CD4-positive, CD25-positive, alpha-beta regulatory T cell (primary cell): ENCODE measurements around the gene CDH23. TPM values are rescaled to one million over a fixed set of nuclear protein-coding genes. Genes with fewer than 3 reads are reported as not detected.
A peak's percentile ranks its signal among the peaks of the same experiment; 100 is the strongest.

ENCODE experiments used
- ATAC-seq, 2 donors: fragments of 150-1000 bp; cut with Tn5 transposase; one replicate each; pipeline ENCODE4 v1.10.0; 2021; ENCODE audit warnings: low read depth in 2 of 2, moderate number of reproducible peaks in 2 of 2, moderate library complexity in 1 of 2
- DNase-seq, 3 donors: peaks; one replicate each; pipeline versions ENCODE4 v3.0.0 to v3.0.0-alpha.2; 2012 to 2022; ENCODE audit warnings: mixed read lengths in 1 of 3
- H3K27ac ChIP-seq: one replicate; pipeline ENCODE4 v1.7.0; 2013; ENCODE audit warnings: mild to moderate bottlenecking, low read length; ENCODE audit not compliant: insufficient read depth, poor library complexity, severe bottlenecking
- H3K27me3 ChIP-seq: one replicate; pipeline ENCODE4 v1.7.0; 2013; ENCODE audit warnings: low read length; ENCODE audit not compliant: control insufficient read depth, insufficient read depth
- H3K36me3 ChIP-seq: one replicate; pipeline ENCODE4 v1.7.0; 2013; ENCODE audit warnings: mild to moderate bottlenecking, low read length, moderate library complexity; ENCODE audit not compliant: control insufficient read depth, insufficient read depth
- H3K4me1 ChIP-seq: 2 replicates; pipeline ENCODE4 v1.7.0; 2013; ENCODE audit warnings: mild to moderate bottlenecking, low read length; ENCODE audit not compliant: insufficient read depth, control insufficient read depth, poor library complexity, severe bottlenecking
- H3K4me3 ChIP-seq: one replicate; pipeline ENCODE4 v1.7.0; 2013; ENCODE audit warnings: low read depth, mild to moderate bottlenecking, low read length, moderate library complexity
- H3K9me3 ChIP-seq, 2 experiments: 1 replicate in 1 of 2; 2 replicates in 1 of 2; pipeline ENCODE4 v1.7.0; 2013; ENCODE audit warnings: low read length in 2 of 2, mild to moderate bottlenecking in 1 of 2, moderate library complexity in 1 of 2; ENCODE audit not compliant: control insufficient read depth in 2 of 2
- H3K27ac Mint-ChIP-seq, 3 donors: one replicate each; pipeline ENCODE4 v1.8.0; 2020 to 2022; ENCODE audit warnings: mild to moderate bottlenecking in 3 of 3, mixed read lengths in 3 of 3, moderate library complexity in 2 of 3
- H3K27me3 Mint-ChIP-seq: one replicate; pipeline ENCODE4 v1.8.0; 2022; ENCODE audit warnings: mild to moderate bottlenecking, mixed read lengths
- H3K36me3 Mint-ChIP-seq: one replicate; pipeline ENCODE4 v1.8.0; 2020; ENCODE audit warnings: mixed read lengths
- H3K4me1 Mint-ChIP-seq, 4 donors: one replicate each; pipeline ENCODE4 v1.8.0; 2020 to 2022; ENCODE audit warnings: mixed read lengths in 4 of 4, mild to moderate bottlenecking in 1 of 4
- H3K4me3 Mint-ChIP-seq, 4 donors: one replicate each; pipeline ENCODE4 v1.8.0; 2020 to 2022; ENCODE audit warnings: mild to moderate bottlenecking in 4 of 4, mixed read lengths in 4 of 4, moderate library complexity in 3 of 4
- H3K9me3 Mint-ChIP-seq, 7 donors: one replicate each; pipeline ENCODE4 v1.8.0; 2020 to 2022; ENCODE audit warnings: mixed read lengths in 7 of 7, mild to moderate bottlenecking in 3 of 7, moderate library complexity in 2 of 7
- polyA plus RNA-seq, 4 donors: library from polyadenylated mRNA; unstranded; fragments of 300-500 nt; fragmentation: Illumina TruSeq; gene quantifications; one replicate each; pipeline ENCODE4 v1.2.3, GENCODE V29; 2021
- total RNA-seq: library from RNA; stranded (reverse); gene quantifications from one replicate; pipeline ENCODE4 v1.2.3, GENCODE V29; 2022

CDH23 gene
- total and polyA plus RNA-seq, 5 donors from 2014 or later = 0.17 to 5.6 (median 1.1) TPM

DNA sequence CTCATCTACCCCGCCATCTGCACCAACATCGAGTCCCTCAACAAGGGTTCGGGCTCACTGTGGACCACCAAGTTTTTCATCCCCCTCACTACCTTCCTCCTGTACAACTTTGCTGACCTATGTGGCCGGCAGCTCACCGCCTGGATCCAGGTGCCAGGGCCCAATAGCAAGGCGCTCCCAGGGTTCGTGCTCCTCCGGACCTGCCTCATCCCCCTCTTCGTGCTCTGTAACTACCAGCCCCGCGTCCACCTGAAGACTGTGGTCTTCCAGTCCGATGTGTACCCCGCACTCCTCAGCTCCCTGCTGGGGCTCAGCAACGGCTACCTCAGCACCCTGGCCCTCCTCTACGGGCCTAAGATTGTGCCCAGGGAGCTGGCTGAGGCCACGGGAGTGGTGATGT lies 34.6 kb upstream of the CDH23 start:
- ATAC-seq = no peak
- no peaks in the 10 kb centered on the region for H3K27me3 ChIP-seq
- peaks cover 10% of the 10 kb centered on the region for H3K36me3 ChIP-seq
- Mint-ChIP-seq H3K27me3 (no peaks in the 10 kb centered on the region), H3K4me1 (no peaks in the 10 kb centered on the region), H3K27ac (no peak overlapping the region), H3K36me3 (peaks cover 43% of the 10 kb centered on the region), H3K4me3 (no peak overlapping the region), H3K9me3 (no peaks in the 10 kb centered on the region)
- H3K27ac ChIP-seq = no peak overlapping the region
- no peak for DNase-seq
- no peaks in the 10 kb centered on the region for H3K4me1 ChIP-seq
- H3K4me3 ChIP-seq = no peak overlapping the region
- H3K9me3 ChIP-seq = no peaks in the 10 kb centered on the region

DNA sequence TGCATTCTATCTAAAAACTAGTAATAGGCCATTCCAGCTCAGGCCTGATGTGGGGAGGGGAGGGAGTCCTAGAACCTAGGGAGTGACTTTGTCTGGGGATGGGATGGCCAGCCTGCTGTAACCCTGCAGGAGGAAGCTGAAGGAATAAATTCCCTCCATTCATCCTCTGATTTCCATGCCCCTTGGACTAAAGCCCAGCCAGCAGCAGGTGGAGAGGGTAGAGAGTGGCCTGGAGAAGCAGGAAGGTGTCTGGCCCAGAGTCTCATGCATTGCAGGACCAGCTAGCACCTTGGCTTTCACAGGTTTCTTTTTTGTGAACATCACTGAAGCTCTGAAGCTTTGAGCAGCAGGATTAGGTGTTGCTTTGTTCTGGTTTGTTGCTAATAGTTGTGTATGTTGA lies 32.8 kb upstream of the CDH23 start:
- Histone ChIP-seq H3K9me3 (no peaks in the 10 kb centered on the region), H3K36me3 (no peaks in the 10 kb centered on the region), H3K4me3 (no peak overlapping the region), H3K27ac (no peak overlapping the region), H3K27me3 (no peaks in the 10 kb centered on the region), H3K4me1 (no peaks in the 10 kb centered on the region)
- H3K4me1 Mint-ChIP-seq = no peaks in the 10 kb centered on the region
- no peak for DNase-seq
- peaks cover under 1% of the 10 kb centered on the region for H3K27me3 Mint-ChIP-seq
- ATAC-seq = no peak
- H3K4me3 Mint-ChIP-seq = no peak overlapping the region
- H3K9me3 Mint-ChIP-seq = no peaks in the 10 kb centered on the region
- no peak overlapping the region for H3K27ac Mint-ChIP-seq
- H3K36me3 Mint-ChIP-seq = peaks cover 29% of the 10 kb centered on the region

DNA sequence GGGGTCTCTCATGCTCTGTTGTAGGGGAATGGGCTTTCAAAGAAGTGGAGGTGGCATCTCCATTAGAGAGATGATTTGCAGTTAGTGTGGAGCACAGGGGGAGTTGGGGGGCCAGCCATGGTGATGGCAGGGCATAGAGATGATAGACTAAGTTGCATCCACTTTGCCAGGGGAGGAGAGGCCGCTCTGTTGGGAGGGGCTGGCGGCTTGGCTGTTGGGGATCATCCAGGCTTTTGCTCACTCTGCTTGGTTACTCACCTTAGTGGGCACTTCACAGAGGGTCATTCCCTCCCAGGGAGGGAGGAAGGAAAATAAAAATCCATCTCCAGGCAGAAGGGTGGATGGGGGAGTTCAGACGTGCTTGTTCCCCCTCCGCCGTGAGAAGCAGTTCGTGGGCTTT lies 31.4 kb upstream of the CDH23 start:
- peaks cover 6% of the 10 kb centered on the region for H3K27me3 Mint-ChIP-seq
- no peak for ATAC-seq
- Histone ChIP-seq H3K36me3 (no peaks in the 10 kb centered on the region), H3K27me3 (no peaks in the 10 kb centered on the region), H3K4me1 (no peaks in the 10 kb centered on the region), H3K9me3 (no peaks in the 10 kb centered on the region), H3K4me3 (no peak overlapping the region), H3K27ac (no peak overlapping the region)
- H3K9me3 Mint-ChIP-seq = no peaks in the 10 kb centered on the region
- H3K27ac Mint-ChIP-seq = no peak overlapping the region
- no peak overlapping the region for H3K4me3 Mint-ChIP-seq
- DNase-seq = no peak
- H3K4me1 Mint-ChIP-seq = peaks cover 0 to 2% (median 0%) of the 10 kb centered on the region in 4 donors
- peaks cover 19% of the 10 kb centered on the region for H3K36me3 Mint-ChIP-seq

DNA sequence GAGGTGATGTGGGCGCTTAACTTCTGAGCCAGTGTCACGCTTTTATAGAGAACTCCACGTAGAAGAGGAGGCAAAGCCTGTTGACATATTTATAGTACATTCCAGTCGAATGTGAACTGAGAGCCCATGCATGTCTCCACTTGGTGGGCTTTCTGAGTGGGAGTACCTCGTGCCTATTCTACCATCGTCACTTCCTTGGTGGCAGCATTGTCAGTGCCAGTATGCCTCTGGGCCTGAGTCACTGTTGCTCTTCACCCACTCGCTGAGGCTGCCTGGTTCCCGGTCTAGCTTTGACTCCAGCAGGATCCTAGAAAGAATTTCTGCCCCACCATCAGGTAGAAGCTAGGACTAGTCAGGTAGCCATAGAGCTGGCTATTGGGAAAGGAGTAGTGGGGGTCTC lies 30.0 kb upstream of the CDH23 start:
- DNase-seq (no peak), ATAC-seq (no peak)
- Histone ChIP-seq H3K27me3 (no peaks in the 10 kb centered on the region), H3K4me1 (no peaks in the 10 kb centered on the region), H3K9me3 (no peaks in the 10 kb centered on the region), H3K4me3 (no peak overlapping the region), H3K36me3 (no peaks in the 10 kb centered on the region), H3K27ac (no peak overlapping the region)
- Mint-ChIP-seq H3K27me3 (peaks cover 6% of the 10 kb centered on the region), H3K4me1 (peaks cover 0 to 2% (median 0%) of the 10 kb centered on the region in 4 donors), H3K9me3 (no peaks in the 10 kb centered on the region), H3K4me3 (no peak overlapping the region), H3K36me3 (peaks cover 17% of the 10 kb centered on the region), H3K27ac (peak overlapping the region in 1 of 3 donors; percentile 33)

DNA sequence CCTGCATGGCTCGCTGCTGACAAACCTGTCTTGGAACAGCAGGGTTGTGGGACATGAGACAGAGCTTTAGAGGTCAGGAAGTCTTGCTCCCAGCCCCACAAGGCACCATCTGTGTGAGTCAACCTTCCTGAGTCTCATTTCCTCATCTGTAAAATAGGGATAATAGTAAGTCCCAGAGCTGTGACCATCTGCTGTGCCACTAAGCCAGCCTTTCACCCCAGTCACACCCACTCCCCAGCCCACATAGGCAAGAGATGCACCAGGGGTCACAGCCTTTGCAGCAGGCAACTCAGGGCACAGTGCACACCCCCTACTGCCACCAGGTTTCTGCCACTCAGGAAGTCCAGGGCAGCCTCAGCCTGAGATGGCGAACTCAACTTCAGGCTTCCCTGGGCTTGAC lies 29.4 kb upstream of the CDH23 start:
- Histone ChIP-seq H3K4me1 (no peaks in the 10 kb centered on the region), H3K27me3 (no peaks in the 10 kb centered on the region), H3K9me3 (no peaks in the 10 kb centered on the region), H3K4me3 (no peak overlapping the region), H3K36me3 (no peaks in the 10 kb centered on the region), H3K27ac (no peak overlapping the region)
- peaks cover 12% of the 10 kb centered on the region for H3K27me3 Mint-ChIP-seq
- peaks cover 0 to 2% (median 0%) of the 10 kb centered on the region in 4 donors for H3K4me1 Mint-ChIP-seq
- ATAC-seq (no peak), DNase-seq (no peak)
- no peaks in the 10 kb centered on the region for H3K9me3 Mint-ChIP-seq
- no peak overlapping the region for H3K4me3 Mint-ChIP-seq
- H3K27ac Mint-ChIP-seq = peak overlapping the region in 1 of 3 donors; percentile 33
- peaks cover 12% of the 10 kb centered on the region for H3K36me3 Mint-ChIP-seq

DNA sequence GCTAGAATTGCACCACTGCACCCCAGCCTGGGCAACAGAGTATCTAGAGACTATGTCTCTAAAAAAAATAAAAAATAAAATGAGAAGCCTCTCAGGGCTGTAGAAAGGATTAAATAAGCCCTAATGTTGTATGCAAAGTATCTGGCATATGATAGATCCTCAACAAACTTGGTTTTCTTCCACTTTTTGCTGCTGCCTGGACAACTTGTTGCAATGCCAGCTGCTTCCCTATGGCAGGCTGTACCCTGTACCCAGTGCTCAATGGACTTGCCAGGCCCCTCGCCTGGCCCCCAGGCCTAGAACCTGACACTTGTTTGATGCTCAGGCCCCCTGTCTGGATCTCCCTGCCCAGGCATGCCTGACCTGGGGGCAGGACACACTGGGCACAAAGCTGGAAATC lies 28.5 kb upstream of the CDH23 start:
- Histone ChIP-seq H3K27ac (no peak overlapping the region), H3K4me1 (no peaks in the 10 kb centered on the region), H3K36me3 (no peaks in the 10 kb centered on the region), H3K27me3 (peaks cover under 1% of the 10 kb centered on the region), H3K9me3 (no peaks in the 10 kb centered on the region), H3K4me3 (no peak overlapping the region)
- H3K36me3 Mint-ChIP-seq = peaks cover 6% of the 10 kb centered on the region
- no peaks in the 10 kb centered on the region for H3K9me3 Mint-ChIP-seq
- H3K4me1 Mint-ChIP-seq = peaks cover 0 to 2% (median 0%) of the 10 kb centered on the region in 4 donors
- no peak overlapping the region for H3K4me3 Mint-ChIP-seq
- ATAC-seq = no peak
- peaks cover 13% of the 10 kb centered on the region for H3K27me3 Mint-ChIP-seq
- DNase-seq = no peak
- H3K27ac Mint-ChIP-seq = no peak overlapping the region

DNA sequence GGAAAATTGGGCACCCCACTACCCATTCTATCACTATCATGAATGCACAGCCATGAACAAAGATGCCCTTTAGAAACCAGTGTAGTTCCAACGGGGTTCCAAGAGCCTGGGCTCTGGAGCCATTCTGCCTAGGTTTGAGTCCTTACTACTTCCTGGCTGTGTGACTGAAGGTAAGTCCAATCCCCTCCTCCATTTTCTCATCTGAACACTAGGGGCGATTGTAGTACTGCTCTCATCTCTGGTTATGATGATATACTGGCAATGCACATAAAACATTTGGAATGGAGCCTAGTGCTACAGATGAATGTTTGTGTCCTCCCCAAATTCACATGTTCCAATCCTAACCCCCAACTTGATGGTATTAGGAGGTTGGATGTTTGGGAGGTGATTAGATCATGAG lies 28.1 kb upstream of the CDH23 start:
- Histone ChIP-seq H3K27me3 (peaks cover 3% of the 10 kb centered on the region), H3K4me3 (no peak overlapping the region), H3K36me3 (no peaks in the 10 kb centered on the region), H3K27ac (no peak overlapping the region), H3K4me1 (no peaks in the 10 kb centered on the region), H3K9me3 (no peaks in the 10 kb centered on the region)
- peak in 1 of 2 donors; percentile 19 for ATAC-seq
- H3K36me3 Mint-ChIP-seq = peaks cover 6% of the 10 kb centered on the region
- peaks cover 0 to 2% (median 0%) of the 10 kb centered on the region in 4 donors for H3K4me1 Mint-ChIP-seq
- peaks cover 13% of the 10 kb centered on the region for H3K27me3 Mint-ChIP-seq
- no peak overlapping the region for H3K4me3 Mint-ChIP-seq
- no peaks in the 10 kb centered on the region for H3K9me3 Mint-ChIP-seq
- no peak overlapping the region for H3K27ac Mint-ChIP-seq
- peak in 1 of 3 donors; percentile 8 for DNase-seq

DNA sequence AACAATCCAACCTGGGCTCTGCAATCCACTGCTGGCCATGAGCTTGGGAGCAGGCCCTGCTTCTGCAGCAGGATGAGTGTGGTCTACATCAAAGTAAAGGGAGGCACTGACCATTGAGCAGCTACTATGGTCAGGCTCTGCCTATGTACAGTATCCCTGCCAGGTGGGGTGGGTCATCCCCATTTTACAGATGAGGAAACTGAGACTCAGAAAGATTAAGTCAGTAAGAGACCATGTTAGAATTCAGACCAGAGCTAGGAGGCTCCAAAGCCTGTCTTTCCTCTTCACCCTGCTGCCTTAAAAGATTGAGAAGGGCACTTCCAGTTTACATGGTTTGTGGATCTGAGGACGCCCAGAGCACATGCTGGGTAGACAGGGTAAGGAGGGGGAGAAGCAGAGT lies 27.1 kb upstream of the CDH23 start:
- DNase-seq (no peak), ATAC-seq (no peak)
- H3K9me3 Mint-ChIP-seq = no peaks in the 10 kb centered on the region
- peaks cover 23% of the 10 kb centered on the region for H3K27me3 Mint-ChIP-seq
- H3K36me3 ChIP-seq = no peaks in the 10 kb centered on the region
- H3K27ac ChIP-seq = no peak overlapping the region
- H3K4me1 Mint-ChIP-seq = peaks cover 0 to 2% (median 0%) of the 10 kb centered on the region in 4 donors
- H3K27ac Mint-ChIP-seq = peak overlapping the region in 1 of 3 donors; percentile 74
- no peak overlapping the region for H3K4me3 ChIP-seq
- peaks cover 3% of the 10 kb centered on the region for H3K27me3 ChIP-seq
- H3K9me3 ChIP-seq = no peaks in the 10 kb centered on the region
- no peaks in the 10 kb centered on the region for H3K36me3 Mint-ChIP-seq
- H3K4me3 Mint-ChIP-seq = no peak overlapping the region
- H3K4me1 ChIP-seq = no peaks in the 10 kb centered on the region
